ENCODE results near the gene SHC4.

- no peak for TF ChIP-seq CTCF (IDR thresholded peaks at IDR 0.05)
- TF ChIP-seq POLR2A (IDR thresholded peaks at IDR 0.05): no peak
These were observed 158.1 kb downstream of the SHC4 start for GRCh38 chr15:48805591-48805990.

Data from lower leg skin (tissue), 3 donors.